H1 (cell line): Measurements from ENCODE around the gene MS4A3.
"Not testable (repeated sequence)": the region's sequence is repeated elsewhere in the genome, so short reads cannot be mapped to it uniquely, and the experiment has no call there.

Source experiments
- CEBPB ChIP-seq: IDR thresholded peaks from 2 replicates; pipeline ENCODE4 v1.6.1; 2012; ENCODE audit warnings: low read depth, low read length
- EP300 ChIP-seq, 2 experiments: IDR thresholded peaks; 1 replicate in 1 of 2; 2 replicates in 1 of 2; pipeline ENCODE4 v1.6.1; 2011 to 2012; ENCODE audit warnings: low read depth in 2 of 2, low read length in 2 of 2, mild to moderate bottlenecking in 2 of 2, borderline replicate concordance in 1 of 2, inconsistent platforms in 1 of 2, moderate library complexity in 1 of 2
- EZH2 ChIP-seq: fragments of 200-600 bp; sonication (generic); IDR thresholded peaks from 2 replicates; pipeline ENCODE4 v1.7.1; 2012; ENCODE audit warnings: low read depth, mild to moderate bottlenecking, moderate library complexity, low read length, inconsistent platforms; ENCODE audit not compliant: severe bottlenecking
- NRF1 ChIP-seq: IDR thresholded peaks from 2 replicates; pipeline ENCODE4 v1.6.1; 2011; ENCODE audit warnings: mild to moderate bottlenecking, low read depth, low read length, improper control_type of control experiment
- RBBP5 ChIP-seq: IDR thresholded peaks from 2 replicates; pipeline ENCODE4 v1.7.1; 2012; ENCODE audit warnings: low read depth, mild to moderate bottlenecking, inconsistent platforms, low read length, moderate library complexity, borderline replicate concordance
- TAF1 ChIP-seq: IDR thresholded peaks from 2 replicates; pipeline ENCODE4 v1.6.1; 2011; ENCODE audit warnings: mild to moderate bottlenecking, low read depth, low read length
- TF ChIP-seq, protein P1 (sequence below), 3 experiments: IDR thresholded peaks; 1 replicate in 2 of 3; 2 replicates in 1 of 3; pipeline versions ENCODE4 v1.5.1 to v1.6.1; 2011; ENCODE audit warnings: low read length in 3 of 3, mild to moderate bottlenecking in 3 of 3, inconsistent platforms in 2 of 3, low read depth in 1 of 3, moderate library complexity in 1 of 3; ENCODE audit not compliant: insufficient read depth in 1 of 3; ENCODE audit errors: control extremely low read depth in 1 of 3
- TF ChIP-seq, protein P2 (sequence below): IDR thresholded peaks from 2 replicates; pipeline ENCODE4 v1.6.1; 2012; ENCODE audit warnings: inconsistent platforms
- TF ChIP-seq, protein P3 (sequence below): IDR thresholded peaks from 2 replicates; pipeline ENCODE4 v1.6.1; 2011; ENCODE audit warnings: low read length, improper control_type of control experiment

DNA sequence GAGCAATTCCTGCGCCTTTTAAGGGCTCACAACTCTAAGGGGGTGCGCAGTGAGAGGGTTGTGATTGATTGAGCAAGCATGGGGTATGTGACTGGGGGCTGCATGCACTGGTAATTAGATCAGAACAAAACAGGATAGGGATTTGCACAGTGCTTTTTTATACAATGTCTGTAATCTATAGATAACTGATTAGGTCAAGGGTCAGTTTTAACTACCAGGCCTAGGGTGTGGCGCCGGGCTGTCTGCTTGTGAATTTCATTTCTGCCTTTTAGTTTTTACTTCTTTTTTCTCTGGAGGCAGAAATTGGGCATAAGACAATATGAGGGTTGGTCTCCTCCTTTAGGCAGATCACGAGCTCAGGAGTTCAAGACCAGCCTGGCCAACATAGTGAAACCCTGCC, 52.2 kb downstream of the MS4A3 start:
- TF ChIP-seq RBBP5; CEBPB; NRF1; TAF1; EP300 (IDR thresholded peaks at IDR 0.05; ENCODE audit: borderline replicate concordance in 1 of 2, low read depth in 2 of 2, low read length in 2 of 2); EZH2: not testable (repeated sequence)
- TF ChIP-seq, protein P1, sequence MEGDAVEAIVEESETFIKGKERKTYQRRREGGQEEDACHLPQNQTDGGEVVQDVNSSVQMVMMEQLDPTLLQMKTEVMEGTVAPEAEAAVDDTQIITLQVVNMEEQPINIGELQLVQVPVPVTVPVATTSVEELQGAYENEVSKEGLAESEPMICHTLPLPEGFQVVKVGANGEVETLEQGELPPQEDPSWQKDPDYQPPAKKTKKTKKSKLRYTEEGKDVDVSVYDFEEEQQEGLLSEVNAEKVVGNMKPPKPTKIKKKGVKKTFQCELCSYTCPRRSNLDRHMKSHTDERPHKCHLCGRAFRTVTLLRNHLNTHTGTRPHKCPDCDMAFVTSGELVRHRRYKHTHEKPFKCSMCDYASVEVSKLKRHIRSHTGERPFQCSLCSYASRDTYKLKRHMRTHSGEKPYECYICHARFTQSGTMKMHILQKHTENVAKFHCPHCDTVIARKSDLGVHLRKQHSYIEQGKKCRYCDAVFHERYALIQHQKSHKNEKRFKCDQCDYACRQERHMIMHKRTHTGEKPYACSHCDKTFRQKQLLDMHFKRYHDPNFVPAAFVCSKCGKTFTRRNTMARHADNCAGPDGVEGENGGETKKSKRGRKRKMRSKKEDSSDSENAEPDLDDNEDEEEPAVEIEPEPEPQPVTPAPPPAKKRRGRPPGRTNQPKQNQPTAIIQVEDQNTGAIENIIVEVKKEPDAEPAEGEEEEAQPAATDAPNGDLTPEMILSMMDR (IDR thresholded peaks at IDR 0.05; ENCODE audit: control extremely low read depth in 1 of 3, insufficient read depth in 1 of 3, low read depth in 1 of 3, low read length in 3 of 3): not testable (repeated sequence)
- TF ChIP-seq, protein P2, sequence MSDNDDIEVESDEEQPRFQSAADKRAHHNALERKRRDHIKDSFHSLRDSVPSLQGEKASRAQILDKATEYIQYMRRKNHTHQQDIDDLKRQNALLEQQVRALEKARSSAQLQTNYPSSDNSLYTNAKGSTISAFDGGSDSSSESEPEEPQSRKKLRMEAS: not testable (repeated sequence)
- TF ChIP-seq, protein P3, sequence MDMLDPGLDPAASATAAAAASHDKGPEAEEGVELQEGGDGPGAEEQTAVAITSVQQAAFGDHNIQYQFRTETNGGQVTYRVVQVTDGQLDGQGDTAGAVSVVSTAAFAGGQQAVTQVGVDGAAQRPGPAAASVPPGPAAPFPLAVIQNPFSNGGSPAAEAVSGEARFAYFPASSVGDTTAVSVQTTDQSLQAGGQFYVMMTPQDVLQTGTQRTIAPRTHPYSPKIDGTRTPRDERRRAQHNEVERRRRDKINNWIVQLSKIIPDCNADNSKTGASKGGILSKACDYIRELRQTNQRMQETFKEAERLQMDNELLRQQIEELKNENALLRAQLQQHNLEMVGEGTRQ: not testable (repeated sequence)
